ENCODE data around the gene ARPC3.
A peak's percentile ranks its signal among the peaks of the same experiment; 100 is the strongest.
"Not testable (repeated sequence)": the region's sequence is repeated elsewhere in the genome, so short reads cannot be mapped to it uniquely, and the experiment has no call there.

The ARPC3 gene

DNA sequence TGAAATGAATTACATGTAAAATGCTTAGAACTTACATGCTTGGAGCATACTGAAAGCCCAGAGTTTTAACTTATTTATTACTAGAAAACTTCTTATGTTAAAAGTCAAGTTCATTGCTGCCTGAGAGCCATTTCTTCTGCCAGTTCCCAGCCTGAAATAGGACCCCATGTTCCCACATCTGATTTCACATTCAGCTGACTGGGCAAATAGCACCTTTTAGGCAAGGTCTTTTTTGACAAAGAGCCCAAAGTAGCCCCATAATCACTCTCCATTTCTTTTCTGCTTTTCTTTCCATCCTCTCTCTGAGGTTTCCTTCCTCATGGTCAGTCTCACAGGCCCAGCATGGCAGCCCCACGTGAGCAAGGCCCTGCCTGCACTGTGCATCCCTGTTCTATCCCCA lies 1.1 kb upstream of the ARPC3 start:
- H3K4me3 ChIP-seq (ENCODE audit: low read length): no peak overlapping the region

DNA sequence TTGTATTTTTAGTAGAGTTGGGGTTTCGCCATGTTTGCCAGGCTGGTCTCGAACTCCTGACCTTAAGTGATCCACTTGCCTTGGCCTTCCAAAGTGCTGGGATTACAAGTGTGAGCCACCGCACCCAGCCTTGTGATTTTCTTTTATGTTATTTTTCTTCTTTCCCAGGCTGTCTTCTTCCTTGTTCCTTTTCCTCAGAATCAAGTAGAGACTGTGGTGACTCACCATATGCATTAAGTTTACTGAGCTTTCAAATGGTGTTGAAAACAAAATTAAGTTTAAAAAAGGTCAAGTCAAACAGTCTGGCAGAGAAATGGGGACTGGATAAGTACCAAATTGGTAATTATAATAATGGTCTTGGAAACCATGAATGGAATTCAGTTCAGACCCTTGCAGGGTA lies 5.7 kb downstream of the ARPC3 start:
- Histone ChIP-seq H3K36me3 (ENCODE audit: insufficient read depth, low read depth, low read length) (peaks cover 58% of the 10 kb centered on the region), H3K9me3 (ENCODE audit: insufficient read depth, low read depth, low read length) (no peaks in the 10 kb centered on the region), H3K4me1 (ENCODE audit: insufficient read depth, low read length) (no peaks in the 10 kb centered on the region), H3K27ac (ENCODE audit: low read length) (no peak overlapping the region), H3K4me3 (ENCODE audit: low read length) (no peak overlapping the region), H3K9ac (ENCODE audit: low read depth, low read length) (no peak overlapping the region), H3K27me3 (ENCODE audit: insufficient read depth, low read length) (no peaks in the 10 kb centered on the region)

More for the DNA sequence above, 1.1 kb upstream of the ARPC3 start:
- Histone ChIP-seq H3K4me1 (ENCODE audit: insufficient read depth, low read length) (no peaks in the 10 kb centered on the region), H3K9me3 (ENCODE audit: insufficient read depth, low read depth, low read length) (no peaks in the 10 kb centered on the region), H3K9ac (ENCODE audit: low read depth, low read length) (no peak overlapping the region), H3K27me3 (ENCODE audit: insufficient read depth, low read length) (no peaks in the 10 kb centered on the region), H3K27ac (ENCODE audit: low read length) (no peak overlapping the region), H3K36me3 (ENCODE audit: insufficient read depth, low read depth, low read length) (peaks cover 54% of the 10 kb centered on the region)

DNA sequence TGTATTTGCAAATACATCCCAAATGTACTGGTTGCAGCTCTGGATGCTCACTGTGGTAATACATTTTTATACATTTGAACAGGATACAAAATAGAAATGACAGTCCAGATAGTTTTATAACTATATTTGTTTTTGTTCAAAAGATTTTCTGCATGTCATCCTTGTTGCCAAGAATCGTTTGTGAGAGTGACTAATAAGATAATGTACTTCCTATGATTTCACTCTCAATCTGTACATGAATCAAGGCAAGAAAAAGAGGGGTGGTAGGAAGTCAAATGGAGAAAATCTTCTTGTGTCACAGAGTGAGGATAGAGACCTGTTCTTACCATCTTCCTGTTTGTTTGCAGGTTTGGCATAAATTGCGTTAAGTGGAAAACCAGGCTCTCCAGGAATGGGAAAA lies 13.9 kb downstream of the ARPC3 start:
- Histone ChIP-seq H3K9me3 (ENCODE audit: insufficient read depth, low read depth, low read length) (no peaks in the 10 kb centered on the region), H3K36me3 (ENCODE audit: insufficient read depth, low read depth, low read length) (peaks cover 51% of the 10 kb centered on the region), H3K4me1 (ENCODE audit: insufficient read depth, low read length) (no peaks in the 10 kb centered on the region), H3K27me3 (ENCODE audit: insufficient read depth, low read length) (no peaks in the 10 kb centered on the region), H3K4me3 (ENCODE audit: low read length) (no peak overlapping the region), H3K9ac (ENCODE audit: low read depth, low read length) (no peak overlapping the region), H3K27ac (ENCODE audit: low read length) (no peak overlapping the region)

DNA sequence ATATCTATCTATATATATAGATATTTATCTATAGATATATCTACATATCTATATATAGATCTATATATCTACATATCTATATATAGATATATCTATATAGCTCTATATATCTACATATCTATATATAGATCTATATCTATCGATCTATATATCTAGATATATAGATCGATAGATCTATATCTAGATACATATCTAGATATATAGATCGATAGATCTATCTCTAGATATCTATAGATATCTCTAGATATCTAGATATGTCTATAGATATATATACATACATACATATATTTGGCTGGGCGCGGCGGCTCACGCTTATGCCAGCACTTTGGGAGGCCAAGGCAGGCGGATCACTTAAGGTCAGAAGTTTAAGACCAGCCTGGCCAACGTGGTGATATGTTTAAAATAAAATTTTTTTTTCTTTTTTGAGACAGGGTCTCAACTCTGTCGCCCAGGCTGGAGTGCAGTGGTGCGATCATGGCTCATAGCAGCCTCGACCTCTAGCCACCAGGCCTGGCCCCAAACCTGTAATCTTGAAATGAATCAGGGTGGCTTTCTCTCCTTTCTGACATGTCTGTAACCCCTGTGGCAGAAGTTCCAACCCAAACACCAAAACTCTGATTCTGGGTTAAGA lies 18.1 kb downstream of the ARPC3 start:
- no peak overlapping the region for H3K9ac ChIP-seq (ENCODE audit: low read depth, low read length)
- H3K4me3 ChIP-seq (ENCODE audit: low read length): no peak overlapping the region
- H3K36me3 ChIP-seq (ENCODE audit: insufficient read depth, low read depth, low read length): peaks cover 28% of the 10 kb centered on the region
- H3K27me3 ChIP-seq (ENCODE audit: insufficient read depth, low read length): no peaks in the 10 kb centered on the region
- H3K9me3 ChIP-seq (ENCODE audit: insufficient read depth, low read depth, low read length): no peaks in the 10 kb centered on the region
- no peaks in the 10 kb centered on the region for H3K4me1 ChIP-seq (ENCODE audit: insufficient read depth, low read length)
- no peak overlapping the region for H3K27ac ChIP-seq (ENCODE audit: low read length)

DNA sequence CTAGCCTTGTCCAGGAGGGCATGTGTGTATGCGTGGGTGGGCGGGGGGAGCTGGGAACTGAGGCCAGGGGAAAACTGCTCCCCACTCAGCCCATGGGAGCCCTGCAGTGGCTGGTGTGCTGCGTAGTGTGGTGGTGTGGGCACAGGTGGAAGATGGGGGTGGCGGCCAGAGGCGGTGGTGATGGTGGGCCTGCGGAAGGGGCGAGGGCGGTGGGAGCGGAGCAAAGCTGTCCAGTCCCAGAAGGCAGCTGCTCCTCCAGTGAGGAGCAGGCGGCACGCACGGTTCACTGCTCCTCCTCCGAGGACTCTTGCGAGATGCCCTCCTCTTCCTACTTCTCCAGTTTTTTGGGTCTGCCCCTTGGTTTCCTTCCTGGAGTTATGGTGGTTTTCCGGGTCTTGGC lies 20.5 kb downstream of the ARPC3 start:
- H3K36me3 ChIP-seq (ENCODE audit: insufficient read depth, low read depth, low read length); H3K4me1 ChIP-seq (ENCODE audit: insufficient read depth, low read length); H3K27me3 ChIP-seq (ENCODE audit: insufficient read depth, low read length); H3K4me3 ChIP-seq (ENCODE audit: low read length); H3K9ac ChIP-seq (ENCODE audit: low read depth, low read length); H3K9me3 ChIP-seq (ENCODE audit: insufficient read depth, low read depth, low read length); H3K27ac ChIP-seq (ENCODE audit: low read length): not testable (repeated sequence)

DNA sequence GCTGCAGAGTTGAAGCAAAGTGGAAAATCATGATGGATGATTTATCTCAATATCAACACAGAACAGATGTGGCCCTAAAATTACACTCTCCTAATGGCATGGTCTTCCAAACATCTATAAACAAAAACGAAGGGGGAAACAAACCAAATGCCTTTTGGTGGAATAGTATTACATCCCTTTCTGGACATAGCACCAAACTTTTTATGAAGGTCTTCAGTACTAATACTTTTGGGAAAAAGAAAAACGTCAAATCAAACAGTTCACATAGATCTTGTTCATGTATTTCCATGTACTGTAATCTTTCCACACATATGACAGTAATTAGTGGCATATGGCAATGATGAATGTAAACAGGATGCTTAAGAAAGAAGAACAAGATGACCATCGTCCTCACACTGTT lies 23.7 kb downstream of the ARPC3 start:
- Histone ChIP-seq H3K9me3 (ENCODE audit: insufficient read depth, low read depth, low read length) (no peaks in the 10 kb centered on the region), H3K27ac (ENCODE audit: low read length) (no peak overlapping the region), H3K27me3 (ENCODE audit: insufficient read depth, low read length) (no peaks in the 10 kb centered on the region), H3K36me3 (ENCODE audit: insufficient read depth, low read depth, low read length) (no peaks in the 10 kb centered on the region), H3K9ac (ENCODE audit: low read depth, low read length) (no peak overlapping the region), H3K4me1 (ENCODE audit: insufficient read depth, low read length) (0 out of 2 replicates have a peak, but pooled peaks cover 6% of the 10 kb centered on the region), H3K4me3 (ENCODE audit: low read length) (no peak overlapping the region)

DNA sequence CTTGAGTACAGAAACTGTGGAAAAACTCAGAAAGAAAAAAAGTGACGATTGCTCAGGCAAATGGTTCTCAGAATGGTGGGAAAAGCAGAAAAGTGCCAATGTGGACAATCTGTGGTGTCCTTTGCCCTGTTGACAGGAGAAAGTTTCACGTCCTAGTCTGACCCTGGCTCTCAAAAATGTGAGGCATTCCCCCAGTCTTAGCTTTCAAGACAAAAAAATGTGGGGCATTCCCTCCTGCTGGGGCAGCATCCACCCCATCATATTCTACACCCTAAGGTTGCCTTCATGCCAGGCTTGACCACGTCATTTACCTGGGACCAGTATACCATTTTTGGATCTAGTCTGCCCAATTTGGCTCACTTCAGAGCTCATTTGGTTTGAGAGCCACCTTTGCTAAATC lies 25.9 kb downstream of the ARPC3 start:
- no peak overlapping the region for H3K4me3 ChIP-seq (ENCODE audit: low read length)
- no peaks in the 10 kb centered on the region for H3K27me3 ChIP-seq (ENCODE audit: insufficient read depth, low read length)
- H3K9me3 ChIP-seq (ENCODE audit: insufficient read depth, low read depth, low read length): no peaks in the 10 kb centered on the region
- 0 out of 2 replicates have a peak, but pooled peaks cover 6% of the 10 kb centered on the region for H3K4me1 ChIP-seq (ENCODE audit: insufficient read depth, low read length)
- H3K27ac ChIP-seq (ENCODE audit: low read length): no peak overlapping the region
- H3K36me3 ChIP-seq (ENCODE audit: insufficient read depth, low read depth, low read length): no peaks in the 10 kb centered on the region
- 0 out of 2 replicates have a peak overlapping the region, but pooled peaks have one; percentile 21 for H3K9ac ChIP-seq (ENCODE audit: low read depth, low read length)

DNA sequence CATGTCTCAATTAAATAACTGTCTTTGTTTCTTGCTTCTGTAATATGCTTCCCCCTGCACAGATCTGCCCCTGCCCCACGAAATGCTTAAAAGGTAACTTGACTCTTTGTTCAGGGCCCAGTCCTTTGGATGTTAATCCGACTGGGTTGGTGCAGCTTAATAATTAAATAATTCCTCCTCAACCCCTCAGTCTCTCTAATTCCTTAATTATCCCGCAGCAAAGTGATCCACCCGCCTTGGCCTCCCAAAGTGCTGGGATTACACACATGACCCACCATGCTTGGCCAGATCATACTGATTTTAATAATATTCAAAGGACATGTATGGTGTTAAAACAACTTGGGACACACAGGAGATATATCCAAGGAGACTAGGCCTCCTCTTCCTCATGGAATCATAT lies 28.4 kb downstream of the ARPC3 start:
- H3K27me3 ChIP-seq (ENCODE audit: insufficient read depth, low read length): no peaks in the 10 kb centered on the region
- H3K4me3 ChIP-seq (ENCODE audit: low read length): no peak overlapping the region
- H3K9me3 ChIP-seq (ENCODE audit: insufficient read depth, low read depth, low read length): no peaks in the 10 kb centered on the region
- no peak overlapping the region for H3K27ac ChIP-seq (ENCODE audit: low read length)
- H3K4me1 ChIP-seq (ENCODE audit: insufficient read depth, low read length): 0 out of 2 replicates have a peak, but pooled peaks cover 6% of the 10 kb centered on the region
- no peak overlapping the region for H3K9ac ChIP-seq (ENCODE audit: low read depth, low read length)
- no peaks in the 10 kb centered on the region for H3K36me3 ChIP-seq (ENCODE audit: insufficient read depth, low read depth, low read length)

DNA sequence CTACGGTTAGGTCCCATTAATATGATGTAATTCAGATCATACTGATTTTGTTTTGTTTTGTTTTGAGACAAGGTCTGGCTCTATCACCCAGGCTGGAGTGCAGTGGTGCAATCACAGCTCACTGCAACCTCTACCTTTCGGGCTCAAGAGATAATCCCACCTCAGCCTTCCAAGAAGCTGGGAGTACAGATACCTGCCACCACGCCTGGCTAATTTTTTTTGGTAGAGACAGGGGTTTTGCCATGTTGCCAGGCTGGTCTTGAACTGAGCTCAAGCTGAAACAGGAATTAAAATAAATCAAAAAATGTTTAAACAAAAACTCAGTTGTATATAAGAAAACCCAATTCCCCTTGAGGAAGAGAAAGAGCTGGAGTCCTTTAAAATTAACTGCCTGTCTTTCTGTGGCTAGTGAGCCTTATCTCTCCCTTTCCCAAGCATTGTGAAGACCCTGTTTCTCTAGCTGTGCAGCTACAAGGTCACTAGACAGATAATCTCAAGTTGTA lies 28.9 kb downstream of the ARPC3 start:
- Histone ChIP-seq H3K27ac (ENCODE audit: low read length) (no peak overlapping the region), H3K36me3 (ENCODE audit: insufficient read depth, low read depth, low read length) (no peaks in the 10 kb centered on the region), H3K27me3 (ENCODE audit: insufficient read depth, low read length) (no peaks in the 10 kb centered on the region), H3K4me1 (ENCODE audit: insufficient read depth, low read length) (0 out of 2 replicates have a peak, but pooled peaks cover 6% of the 10 kb centered on the region), H3K9me3 (ENCODE audit: insufficient read depth, low read depth, low read length) (no peaks in the 10 kb centered on the region), H3K4me3 (ENCODE audit: low read length) (no peak overlapping the region), H3K9ac (ENCODE audit: low read depth, low read length) (no peak overlapping the region)

DNA sequence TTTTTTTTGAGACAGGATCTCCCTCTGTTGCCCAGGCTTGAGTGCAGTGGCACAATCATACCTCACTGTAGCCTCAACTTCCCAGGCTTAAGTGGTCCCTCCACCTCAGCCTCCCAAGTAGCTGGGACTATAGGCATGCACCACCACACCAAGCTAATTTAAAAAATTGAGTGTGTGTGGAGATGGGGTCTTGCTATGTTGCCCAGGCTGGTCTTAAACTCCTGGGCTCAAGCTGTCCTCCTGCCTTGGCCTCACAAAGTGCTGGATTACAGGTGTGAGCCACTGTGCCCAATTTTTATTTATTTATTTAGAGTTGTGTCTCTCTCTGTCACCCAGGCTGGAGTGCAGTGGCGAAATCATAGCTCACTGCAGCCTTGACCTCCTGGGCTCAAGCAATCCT lies 29.5 kb downstream of the ARPC3 start:
- H3K4me1 ChIP-seq (ENCODE audit: insufficient read depth, low read length); H3K4me3 ChIP-seq (ENCODE audit: low read length); H3K9ac ChIP-seq (ENCODE audit: low read depth, low read length); H3K36me3 ChIP-seq (ENCODE audit: insufficient read depth, low read depth, low read length); H3K27me3 ChIP-seq (ENCODE audit: insufficient read depth, low read length); H3K9me3 ChIP-seq (ENCODE audit: insufficient read depth, low read depth, low read length); H3K27ac ChIP-seq (ENCODE audit: low read length): not testable (repeated sequence)

DNA sequence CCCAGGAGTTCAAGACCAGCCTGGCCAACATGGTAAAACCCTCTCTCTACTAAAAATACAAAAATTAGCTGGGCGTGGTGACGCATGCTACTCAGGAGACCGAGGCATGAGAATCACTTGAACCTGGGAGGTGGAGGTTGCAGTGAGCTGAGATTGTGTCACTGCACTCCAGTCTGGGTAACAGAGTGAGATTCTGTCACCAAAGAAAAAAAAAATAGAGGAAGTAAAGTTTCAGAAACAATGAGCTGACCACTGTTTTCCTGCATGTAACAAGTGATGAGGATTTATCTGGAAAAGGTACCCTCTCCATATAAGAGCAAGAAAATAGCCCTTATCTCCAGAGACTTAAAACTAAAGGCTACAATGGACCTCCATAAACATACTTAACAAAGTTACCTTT lies 33.0 kb downstream of the ARPC3 start:
- H3K36me3 ChIP-seq (ENCODE audit: insufficient read depth, low read depth, low read length); H3K27me3 ChIP-seq (ENCODE audit: insufficient read depth, low read length); H3K4me1 ChIP-seq (ENCODE audit: insufficient read depth, low read length); H3K9ac ChIP-seq (ENCODE audit: low read depth, low read length); H3K9me3 ChIP-seq (ENCODE audit: insufficient read depth, low read depth, low read length); H3K27ac ChIP-seq (ENCODE audit: low read length); H3K4me3 ChIP-seq (ENCODE audit: low read length): not testable (repeated sequence)

DNA sequence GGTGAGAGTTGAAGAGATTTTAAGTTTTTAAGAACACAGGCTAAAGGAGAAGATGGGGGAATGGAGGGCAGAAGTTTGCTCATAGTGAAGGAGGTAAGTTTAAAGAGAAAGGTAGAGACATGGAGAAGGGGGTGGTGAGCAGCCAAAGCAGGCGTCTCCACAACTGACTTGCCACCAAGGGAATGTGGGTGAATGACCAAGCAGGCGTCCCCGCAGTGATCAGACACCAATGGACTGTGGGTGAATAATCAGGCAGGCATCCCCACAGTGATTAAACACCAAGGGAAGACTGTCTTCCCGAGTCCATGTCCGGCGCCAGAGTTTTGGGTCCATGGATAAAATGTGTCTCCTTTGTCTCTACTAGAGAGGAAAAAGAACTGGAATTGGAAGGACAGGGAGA lies 40.1 kb downstream of the ARPC3 start:
- H3K4me3 ChIP-seq (ENCODE audit: low read length); H3K9me3 ChIP-seq (ENCODE audit: insufficient read depth, low read depth, low read length); H3K36me3 ChIP-seq (ENCODE audit: insufficient read depth, low read depth, low read length); H3K4me1 ChIP-seq (ENCODE audit: insufficient read depth, low read length); H3K9ac ChIP-seq (ENCODE audit: low read depth, low read length); H3K27ac ChIP-seq (ENCODE audit: low read length); H3K27me3 ChIP-seq (ENCODE audit: insufficient read depth, low read length): not testable (repeated sequence)
